22Rv1 (cell line): ENCODE data around the gene NCR2.

ENCODE experiments used
- CTCF ChIP-seq: fragments of 450-650 bp; IDR thresholded peaks from 2 replicates; pipeline ENCODE4 v1.5.1; 2017; ENCODE audit warnings: mild to moderate bottlenecking
- ZFX ChIP-seq: fragments of 450-650 bp; IDR thresholded peaks from 2 replicates; pipeline ENCODE4 v1.6.1; 2017; ENCODE audit warnings: antibody characterized with exemption, borderline replicate concordance

DNA sequence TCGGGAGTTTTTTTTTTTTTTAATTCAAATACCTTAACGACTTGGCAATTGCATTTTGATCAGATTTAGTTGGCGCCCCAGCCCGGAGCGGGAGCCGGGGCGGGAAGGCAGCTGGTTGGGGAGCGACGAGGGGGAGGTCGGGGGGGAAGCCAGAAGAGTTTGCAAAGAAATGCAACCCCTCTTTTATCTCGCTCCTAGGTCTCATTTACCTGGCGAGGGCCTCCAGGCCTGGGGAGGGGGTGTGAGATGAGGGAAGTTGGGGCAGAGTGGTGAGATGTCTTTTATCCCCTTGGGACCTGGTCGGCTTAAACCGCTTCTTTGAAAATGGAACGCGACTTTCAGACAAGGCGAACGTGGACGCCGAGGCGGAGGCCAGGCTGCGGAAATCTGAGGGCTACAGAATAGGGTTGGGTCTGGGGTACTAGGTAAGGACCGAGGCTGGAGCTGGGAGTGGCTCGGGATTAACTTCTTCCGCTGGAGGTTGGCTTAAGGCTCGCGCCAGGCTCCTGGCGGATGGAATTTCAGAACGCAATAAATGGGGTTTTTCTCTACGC, 40.3 kb downstream of the NCR2 start:
- TF ChIP-seq CTCF (no peak), ZFX (no peak)
